Anterior cingulate cortex (tissue), 58 donors: ENCODE measurements around the gene RNF151.
"Not testable (repeated sequence)": the region's sequence is repeated elsewhere in the genome, so short reads cannot be mapped to it uniquely, and the experiment has no call there.

ENCODE experiments used
- DNase-seq, 58 donors: peaks; one replicate each; lab custom pipeline; 2025; lab: John Stamatoyannopoulos, UW

The RNF151 gene

GRCh38 chr16:1958715-1959268 is 7.9 kb upstream of the RNF151 start:
- DNase-seq = no peak

GRCh38 chr16:1959269-1960039 is 7.2 kb upstream of the RNF151 start, which contains the start of gene NDUFB10:
Gene NDUFB10, plus strand, starts transcription at chr16:1959538. Its CDS starts 87 bp downstream, at chr16:1959625.
- DNase-seq = peak; percentile 20 to 92 (median 82)

GRCh38 chr16:1960665-1961630 is 5.7 kb upstream of the RNF151 start:
- DNase-seq = peak in 2 of 58 donors; percentile 10 to 27

GRCh38 chr16:1961651-1962067 is 5.0 kb upstream of the RNF151 start:
- DNase-seq = no peak

- not testable (repeated sequence) for DNase-seq
These were observed 4.2 kb upstream of the RNF151 start for GRCh38 chr16:1962161-1963153.

- DNase-seq = peak in 12 of 58 donors; percentile 38 to 75 (median 63)
These were observed 2.7 kb upstream of the RNF151 start for GRCh38 chr16:1963806-1964505.

GRCh38 chr16:1964506-1965395 is 1.9 kb upstream of the RNF151 start, which contains the start of gene RPS2:
Gene RPS2, minus strand, starts transcription at chr16:1964826. Its CDS starts 201 bp downstream, at chr16:1964625.
- peak; percentile 80 to 100 (median 97) for DNase-seq

- no peak for DNase-seq
These were observed 1.2 kb upstream of the RNF151 start for GRCh38 chr16:1965396-1966001.

GRCh38 chr16:1968146-1968953 is 1.7 kb downstream of the RNF151 start:
- DNase-seq = peak in 1 of 58 donors; percentile 29

GRCh38 chr16:1971796-1972489 is 5.3 kb downstream of the RNF151 start, which contains the start of gene TBL3:
Gene TBL3, plus strand, starts transcription at chr16:1972053. Its CDS starts 112 bp downstream, at chr16:1972165.
- peak; percentile 75 to 97 (median 90) for DNase-seq

- no peak for DNase-seq
These were observed 5.8 kb downstream of the RNF151 start for GRCh38 chr16:1972490-1972877.

- DNase-seq = no peak
These were observed 7.0 kb downstream of the RNF151 start for GRCh38 chr16:1973461-1974156.

- no peak for DNase-seq
These were observed 7.8 kb downstream of the RNF151 start for GRCh38 chr16:1974157-1975070.
